Fibroblast of villous mesenchyme (primary cell): Measurements from ENCODE around the gene IQGAP3. TPM values are rescaled to one million over a fixed set of nuclear protein-coding genes. Genes with fewer than 3 reads are reported as not detected.

Source experiments
- DNase-seq: peaks from one replicate; pipeline ENCODE4 v3.0.0-alpha.2; 2010; ENCODE audit warnings: low read depth
- H3K4me3 ChIP-seq: 2 replicates; pipeline ENCODE4 v1.5.1; 2011; ENCODE audit warnings: low read depth, mild to moderate bottlenecking, low read length
- CTCF ChIP-seq: IDR thresholded peaks from 2 replicates; pipeline ENCODE4 v1.5.1; 2012; ENCODE audit warnings: low read depth, mild to moderate bottlenecking, low read length; ENCODE audit not compliant: insufficient read depth
- total RNA-seq: library from RNA; depleted of rRNA; stranded (reverse); fragments of >200 nt; gene quantifications from 2 replicates; pipeline ENCODE4 v1.2.3, GENCODE V29; 2012

The IQGAP3 gene
- total RNA-seq, 1 donor: 24.2 TPM

- TF ChIP-seq CTCF: no peak
- H3K4me3 ChIP-seq: no peak overlapping the region
- no peak for DNase-seq
These were observed 21.2 kb downstream of the IQGAP3 start for GRCh38 chr1:156551066-156551643.

- H3K4me3 ChIP-seq: no peak overlapping the region
- DNase-seq: no peak
- no peak for TF ChIP-seq CTCF
These were observed 22.0 kb downstream of the IQGAP3 start for GRCh38 chr1:156550346-156550745.

DNA sequence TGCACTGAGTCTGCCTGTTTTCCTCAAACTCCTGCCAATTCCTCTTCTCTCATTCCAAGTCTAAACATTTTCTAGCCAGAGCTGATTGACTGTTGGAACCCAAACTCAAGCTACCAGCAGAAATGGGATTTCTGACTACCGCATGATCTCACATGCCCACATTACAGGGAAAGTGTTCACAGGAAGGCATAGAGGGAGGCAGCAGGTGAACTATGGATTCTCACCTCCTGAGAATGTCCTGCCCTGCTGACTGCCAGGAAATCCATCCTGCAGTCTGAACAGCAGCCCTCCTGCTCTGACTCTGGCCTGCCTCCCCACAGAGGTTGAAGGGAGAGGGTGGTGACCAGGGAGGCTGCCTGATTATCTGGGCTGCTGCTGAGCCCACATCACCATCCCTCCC, 22.5 kb downstream of the IQGAP3 start:
- H3K4me3 ChIP-seq: no peak overlapping the region
- DNase-seq: no peak
- TF ChIP-seq CTCF: no peak

GRCh38 chr1:156549390-156549789, 23.0 kb downstream of the IQGAP3 start:
- no peak for TF ChIP-seq CTCF
- no peak overlapping the region for H3K4me3 ChIP-seq

DNA sequence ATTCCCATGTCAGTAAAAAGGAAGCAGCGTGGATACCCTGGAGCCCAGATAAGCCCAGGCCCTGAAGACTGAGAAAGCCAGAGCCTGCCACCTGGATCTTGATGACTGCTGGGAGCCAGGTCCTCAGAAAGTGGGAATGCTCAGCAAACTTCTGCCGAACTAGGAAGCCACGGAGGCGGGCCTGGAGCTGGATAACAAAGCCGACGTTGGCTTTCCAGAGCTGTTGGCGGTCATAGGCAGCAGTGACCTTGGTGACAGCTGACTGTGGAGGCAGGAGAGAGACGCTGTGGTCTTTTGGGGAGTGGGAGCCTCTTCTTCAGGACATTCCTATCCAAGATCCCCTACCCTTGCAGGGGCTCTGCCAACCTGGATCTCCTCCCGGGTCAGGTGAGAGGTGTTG, 24.4 kb downstream of the IQGAP3 start:
- DNase-seq: no peak
- TF ChIP-seq CTCF: no peak
- H3K4me3 ChIP-seq: no peak overlapping the region

More at GRCh38 chr1:156549390-156549789, 23.0 kb downstream of the IQGAP3 start:
- DNase-seq: no peak

DNA sequence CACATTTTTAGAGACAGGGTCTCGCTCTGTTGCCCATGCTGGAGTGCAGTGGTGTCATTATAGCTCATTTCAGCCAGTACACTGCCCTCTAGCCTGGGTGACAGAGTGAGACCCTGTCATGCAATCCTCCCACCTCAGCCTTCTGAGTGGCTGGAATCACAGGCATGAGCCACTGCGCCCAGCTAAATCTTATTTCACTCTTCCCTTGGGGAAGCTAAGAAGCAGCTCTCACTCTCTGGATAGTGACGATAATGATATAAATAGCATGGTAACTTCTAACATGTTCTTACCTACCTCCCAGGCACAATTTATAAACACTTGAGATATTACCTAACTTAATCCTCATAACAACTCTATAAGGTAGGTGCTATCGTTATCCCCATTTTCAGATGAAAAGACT, 24.9 kb downstream of the IQGAP3 start:
- no peak overlapping the region for H3K4me3 ChIP-seq
- no peak for DNase-seq
- no peak for TF ChIP-seq CTCF

GRCh38 chr1:156546267-156546666, 26.1 kb downstream of the IQGAP3 start:
- TF ChIP-seq CTCF: no peak
- no peak for DNase-seq
- H3K4me3 ChIP-seq: no peak overlapping the region
